ENCODE data around the gene POLE.

POLE gene

DNA sequence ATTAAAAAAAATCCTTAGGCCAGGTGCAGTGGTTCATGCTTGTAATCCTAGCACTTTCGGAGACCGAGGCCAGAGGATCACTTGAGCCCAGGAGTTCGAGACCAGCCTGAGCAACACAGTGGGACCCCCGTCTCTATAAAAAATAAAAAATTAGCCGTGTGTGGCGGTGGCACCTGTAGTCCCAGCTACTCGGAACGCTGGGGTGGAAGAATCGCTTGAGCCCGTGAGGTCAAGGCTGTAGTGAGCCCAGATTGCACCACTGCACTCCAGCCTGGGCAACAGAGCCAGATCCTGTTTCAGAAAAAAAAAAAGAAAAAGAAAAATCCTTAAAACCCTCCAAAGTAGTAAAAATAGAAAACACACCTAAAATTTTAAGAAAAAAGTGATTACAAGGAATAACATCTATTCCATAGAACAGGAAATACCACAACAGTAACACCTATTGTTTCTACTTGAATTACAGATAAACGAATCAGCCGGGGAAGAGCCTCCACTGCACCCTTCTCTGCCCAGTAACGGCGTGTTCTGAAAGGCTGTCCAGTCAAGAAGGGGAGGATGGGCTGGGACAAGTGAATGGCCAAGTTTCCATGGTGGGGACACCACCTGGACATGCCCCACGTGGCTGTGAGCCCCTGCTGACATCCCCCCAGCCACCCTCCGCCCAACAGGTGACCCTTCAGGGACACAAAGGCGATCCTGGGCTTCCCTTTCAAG, 17.8 kb downstream of the POLE start:
- H2AFZ ChIP-seq (ENCODE audit: low read depth, low read length): no peak overlapping the region
- H3K27ac ChIP-seq (ENCODE audit: low read length): no peak overlapping the region
- H3K4me2 ChIP-seq (ENCODE audit: insufficient read depth, low read length): no peak overlapping the region
- no peak for DNase-seq
- H3K9me3 ChIP-seq (ENCODE audit: insufficient read depth, low read length, severe bottlenecking): no peaks in the 10 kb centered on the region
- H3K36me3 ChIP-seq (ENCODE audit: insufficient read depth, low read length): peaks cover 95% of the 10 kb centered on the region
- H3K4me3 ChIP-seq (ENCODE audit: low read depth in 1 of 2, low read length in 2 of 2): no peak overlapping the region
- no peaks in the 10 kb centered on the region for H3K27me3 ChIP-seq (ENCODE audit: insufficient read depth, low read length, poor library complexity)
- no peak for ATAC-seq (ENCODE audit: insufficient read depth, low read depth)
- peaks cover 23% of the 10 kb centered on the region; the same call in 1 of the 2 replicates for H3K79me2 ChIP-seq (ENCODE audit: insufficient read depth, low read length)
- H4K20me1 ChIP-seq (ENCODE audit: insufficient read depth, low read length): peaks cover 43% of the 10 kb centered on the region
- peaks cover 36% of the 10 kb centered on the region for H3K4me1 ChIP-seq (ENCODE audit: insufficient read depth, low read length)
- no peak overlapping the region for H3K9ac ChIP-seq (ENCODE audit: low read depth, low read length)
- TF ChIP-seq CTCF (IDR thresholded peaks at IDR 0.05; ENCODE audit: borderline replicate concordance, extremely low read depth, low read length, poor library complexity, severe bottlenecking) (no peak), EZH2 (IDR thresholded peaks at IDR 0.05; ENCODE audit: borderline replicate concordance, low read depth, low read length, severe bottlenecking) (no peak)

- DNase-seq (no peak), ATAC-seq (ENCODE audit: insufficient read depth, low read depth) (no peak)
- peaks cover 45% of the 10 kb centered on the region for H3K4me1 ChIP-seq (ENCODE audit: insufficient read depth, low read length)
- peaks cover 41% of the 10 kb centered on the region for H4K20me1 ChIP-seq (ENCODE audit: insufficient read depth, low read length)
- TF ChIP-seq CTCF (IDR thresholded peaks at IDR 0.05; ENCODE audit: borderline replicate concordance, extremely low read depth, low read length, poor library complexity, severe bottlenecking): no peak
- TF ChIP-seq EZH2 (IDR thresholded peaks at IDR 0.05; ENCODE audit: borderline replicate concordance, low read depth, low read length, severe bottlenecking): no peak
- H2AFZ ChIP-seq (ENCODE audit: low read depth, low read length): no peak overlapping the region
- peaks cover 96% of the 10 kb centered on the region for H3K36me3 ChIP-seq (ENCODE audit: insufficient read depth, low read length)
- H3K79me2 ChIP-seq (ENCODE audit: insufficient read depth, low read length): peaks cover 21% of the 10 kb centered on the region; the same call in 1 of the 2 replicates
- no peak overlapping the region for H3K4me3 ChIP-seq (ENCODE audit: low read depth in 1 of 2, low read length in 2 of 2)
- no peak overlapping the region for H3K9ac ChIP-seq (ENCODE audit: low read depth, low read length)
- H3K27me3 ChIP-seq (ENCODE audit: insufficient read depth, low read length, poor library complexity): no peaks in the 10 kb centered on the region
- no peak overlapping the region for H3K4me2 ChIP-seq (ENCODE audit: insufficient read depth, low read length)
- H3K27ac ChIP-seq (ENCODE audit: low read length): no peak overlapping the region
- no peaks in the 10 kb centered on the region for H3K9me3 ChIP-seq (ENCODE audit: insufficient read depth, low read length, severe bottlenecking)
These were observed 18.7 kb downstream of the POLE start for GRCh38 chr12:132668191-132669088.

DNA sequence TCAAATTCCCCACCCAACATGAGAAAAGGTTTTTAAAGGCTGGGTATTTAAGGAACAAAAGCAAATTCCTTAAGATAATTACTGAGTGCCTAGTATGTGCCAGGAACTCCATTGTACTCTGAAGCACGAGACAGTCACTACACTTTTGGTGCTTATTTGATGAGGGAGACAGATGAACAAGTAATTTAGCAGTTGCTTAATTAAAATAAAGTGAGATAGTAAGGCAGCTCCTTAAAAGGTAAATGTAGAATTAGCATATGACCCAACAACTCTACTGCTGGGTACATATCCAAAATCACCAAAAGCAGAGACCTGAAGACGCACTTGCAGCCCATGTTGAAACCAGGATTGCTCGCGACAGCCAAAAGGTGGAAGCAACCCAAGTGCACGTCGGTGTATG, 21.3 kb downstream of the POLE start:
- H3K4me1 ChIP-seq (ENCODE audit: insufficient read depth, low read length): peaks cover 61% of the 10 kb centered on the region
- H2AFZ ChIP-seq (ENCODE audit: low read depth, low read length): no peak overlapping the region
- H3K4me2 ChIP-seq (ENCODE audit: insufficient read depth, low read length): no peak overlapping the region
- no peak overlapping the region; the same call in 1 of the 2 replicates for H3K27ac ChIP-seq (ENCODE audit: low read length)
- H4K20me1 ChIP-seq (ENCODE audit: insufficient read depth, low read length): peaks cover 37% of the 10 kb centered on the region
- TF ChIP-seq CTCF (IDR thresholded peaks at IDR 0.05; ENCODE audit: borderline replicate concordance, extremely low read depth, low read length, poor library complexity, severe bottlenecking): no peak
- no peak for TF ChIP-seq EZH2 (IDR thresholded peaks at IDR 0.05; ENCODE audit: borderline replicate concordance, low read depth, low read length, severe bottlenecking)
- ATAC-seq (ENCODE audit: insufficient read depth, low read depth) (no peak), DNase-seq (no peak)
- H3K9ac ChIP-seq (ENCODE audit: low read depth, low read length): no peak overlapping the region
- peaks cover 33% of the 10 kb centered on the region; the same call in 1 of the 2 replicates for H3K79me2 ChIP-seq (ENCODE audit: insufficient read depth, low read length)
- H3K9me3 ChIP-seq (ENCODE audit: insufficient read depth, low read length, severe bottlenecking): no peaks in the 10 kb centered on the region
- H3K27me3 ChIP-seq (ENCODE audit: insufficient read depth, low read length, poor library complexity): no peaks in the 10 kb centered on the region
- H3K4me3 ChIP-seq (ENCODE audit: low read depth in 1 of 2, low read length in 2 of 2): no peak overlapping the region
- H3K36me3 ChIP-seq (ENCODE audit: insufficient read depth, low read length): peaks cover 96% of the 10 kb centered on the region

Measured in DND-41 (cell line).